HG02571 (cell line): Measurements from ENCODE around the gene WDR1.

Experiments
- ATAC-seq: cut with Tn5 transposase; IDR thresholded peaks from one replicate; pipeline ENCODE4 v1.9.1; 2021; ENCODE audit warnings: mild to moderate bottlenecking, moderate library complexity; ENCODE audit not compliant: unreplicated experiment

WDR1 gene

GRCh38 chr4:10048941-10049697 is 67.5 kb downstream of the WDR1 start:
- ATAC-seq, result no peak

- no peak for ATAC-seq
Observed at GRCh38 chr4:10047967-10048366, 68.6 kb downstream of the WDR1 start.

- no peak for ATAC-seq
Observed at GRCh38 chr4:10046471-10046870, 70.1 kb downstream of the WDR1 start.

DNA sequence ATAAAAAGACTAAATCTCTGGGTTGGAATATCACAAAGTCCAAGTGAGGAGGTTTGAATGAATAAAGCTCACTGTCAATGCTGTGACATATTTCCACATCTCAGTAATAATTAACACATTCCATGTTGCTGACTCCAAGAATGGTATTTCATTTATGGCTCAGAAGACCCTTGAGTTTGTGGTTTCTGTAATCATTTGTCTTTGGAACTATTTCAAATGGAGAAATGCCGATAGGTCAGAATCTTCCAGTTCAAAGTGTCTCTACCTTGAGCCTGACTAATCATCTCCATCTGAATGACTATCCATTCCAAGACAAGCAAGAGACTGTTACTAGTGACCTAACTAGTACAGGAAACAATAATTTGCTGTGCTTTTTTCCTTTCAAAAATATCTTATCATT is 71.1 kb downstream of the WDR1 start:
- no peak for ATAC-seq

- no peak for ATAC-seq
Observed at GRCh38 chr4:10041036-10041435, 75.6 kb downstream of the WDR1 start.

DNA sequence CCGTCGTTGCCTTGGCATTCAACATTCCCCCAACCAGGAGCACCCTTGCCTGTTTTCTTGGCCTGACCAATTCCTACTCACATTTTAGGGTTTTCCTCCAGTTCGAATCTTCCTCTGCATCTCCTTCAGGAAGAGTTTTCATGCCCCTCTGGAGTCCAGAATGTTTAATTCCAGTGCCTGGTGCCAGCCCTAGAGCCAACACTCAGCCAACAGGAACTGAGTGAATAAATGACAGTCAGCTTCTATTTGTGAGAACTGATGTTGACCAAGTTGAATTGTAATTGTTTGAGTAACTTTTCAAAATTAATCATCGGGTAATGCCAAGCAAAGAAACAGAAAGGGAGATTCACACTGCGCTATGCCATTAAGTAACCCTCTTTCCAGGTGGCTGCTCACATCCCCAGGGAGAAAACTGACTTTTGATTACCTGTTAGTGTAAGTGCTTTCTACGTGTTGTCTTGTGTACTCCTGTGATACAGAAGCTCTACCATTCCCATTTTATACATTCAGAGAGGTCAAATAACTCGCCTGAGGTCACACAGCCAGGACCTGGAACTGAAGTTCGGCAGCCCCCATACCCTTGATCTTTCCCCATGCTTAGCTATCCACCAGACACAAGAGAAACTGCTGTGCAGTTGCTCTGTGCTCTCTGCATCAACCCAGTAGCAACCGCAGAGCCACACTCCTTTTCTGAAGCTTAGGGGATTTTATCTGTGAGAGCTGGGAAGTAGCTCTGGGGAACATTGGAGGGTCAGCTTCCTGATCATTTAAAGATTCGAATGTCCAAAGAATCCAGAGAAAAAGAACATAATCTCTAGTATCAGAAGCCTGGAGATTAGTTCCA is 76.3 kb downstream of the WDR1 start:
- no peak for ATAC-seq

- no peak for ATAC-seq
Observed at GRCh38 chr4:10036807-10037342, 79.7 kb downstream of the WDR1 start.

DNA sequence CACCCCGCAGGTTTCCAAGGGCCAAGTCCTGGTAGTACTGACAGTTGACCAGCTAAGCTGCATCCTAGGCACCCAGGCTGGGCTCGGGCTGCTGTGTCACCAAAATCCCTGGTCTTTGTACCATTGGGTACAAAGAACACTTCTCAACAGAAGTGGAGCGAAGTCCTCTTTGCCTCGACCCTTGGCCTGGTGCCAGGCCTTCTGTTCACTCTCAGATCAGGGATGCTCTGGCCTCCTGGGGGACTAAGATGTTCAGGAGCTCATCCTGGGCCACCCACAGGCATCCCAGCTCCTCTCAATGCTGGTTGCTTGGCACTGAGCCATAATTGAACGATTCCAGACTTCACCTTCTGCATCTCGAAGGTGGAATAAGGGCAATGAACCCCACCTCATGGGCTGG is 81.5 kb downstream of the WDR1 start:
- no peak for ATAC-seq

DNA sequence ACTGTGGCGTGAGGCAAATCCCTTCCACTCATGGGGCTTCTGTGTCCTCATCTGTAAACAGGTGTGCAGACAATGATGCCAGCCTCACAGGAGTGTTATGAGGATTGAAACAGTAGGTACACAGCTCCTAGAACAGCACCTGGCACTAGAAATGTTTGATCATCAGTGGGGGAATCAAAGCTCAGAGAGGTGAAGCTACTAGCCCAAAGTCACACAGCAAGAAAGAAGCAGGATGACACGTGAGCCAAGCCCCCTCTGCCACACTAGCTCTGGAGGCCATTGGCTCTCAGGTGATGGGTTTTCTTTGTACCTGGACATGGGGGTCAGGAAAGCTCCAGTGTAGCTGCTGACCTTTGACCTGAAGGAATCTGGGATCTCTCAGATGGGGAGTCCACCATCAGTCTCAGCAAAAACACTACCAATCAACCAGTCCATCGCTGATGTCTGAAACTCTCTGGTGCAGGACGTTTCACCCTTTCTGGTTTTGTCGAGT is 81.9 kb downstream of the WDR1 start:
- no peak for ATAC-seq

DNA sequence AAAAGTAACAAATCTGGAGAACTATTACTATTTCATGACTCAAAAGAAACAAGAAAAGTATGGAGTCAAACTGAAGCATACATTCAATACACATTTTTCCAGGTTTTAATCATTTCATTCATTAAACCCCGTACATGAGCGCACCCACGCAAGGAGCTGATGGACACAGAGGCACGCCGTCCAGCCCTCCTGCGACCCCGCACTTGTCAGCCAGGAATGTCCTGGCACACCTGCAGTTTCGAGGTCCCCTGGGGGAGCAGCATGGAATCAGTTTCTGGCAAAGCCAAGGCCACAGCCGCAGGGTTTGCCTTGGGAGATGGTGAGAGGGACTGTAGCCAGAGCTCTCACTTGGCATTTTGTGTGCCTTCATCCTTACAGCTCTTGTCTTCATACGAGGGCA is 82.5 kb downstream of the WDR1 start:
- ATAC-seq, result no peak

DNA sequence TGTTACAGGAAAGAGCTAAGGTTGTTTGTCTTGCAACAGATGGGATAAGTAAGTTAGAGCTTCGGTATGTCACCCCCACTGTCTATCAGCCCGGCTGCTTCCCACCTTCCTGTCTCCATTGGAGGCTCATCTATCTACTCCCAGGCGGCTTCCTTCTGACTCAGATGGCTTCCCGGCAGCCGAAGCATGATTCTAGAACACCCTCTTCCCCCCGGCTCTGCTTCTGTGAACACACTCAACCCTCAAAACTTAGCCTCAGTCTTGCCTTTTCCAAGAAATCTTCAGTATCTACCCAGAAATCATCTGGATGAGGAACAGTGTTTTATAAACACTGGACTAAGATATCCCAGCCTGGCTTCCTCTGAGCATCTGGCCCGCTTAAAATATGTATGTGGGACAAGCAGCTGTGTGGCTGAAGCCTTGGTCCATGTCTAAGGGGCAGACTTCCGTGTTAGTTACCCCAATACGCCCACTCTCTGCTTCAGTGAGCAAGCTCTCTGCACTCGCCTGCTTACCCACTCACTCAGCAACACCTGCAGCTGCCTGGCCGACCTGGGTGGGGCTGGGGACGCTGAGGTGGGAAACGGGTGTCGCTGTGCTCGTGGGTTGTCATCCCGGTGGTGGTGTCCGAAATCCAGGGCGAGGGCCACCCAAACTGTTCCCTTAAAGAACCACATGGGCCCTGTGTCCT is 83.3 kb downstream of the WDR1 start:
- ATAC-seq, result no peak

DNA sequence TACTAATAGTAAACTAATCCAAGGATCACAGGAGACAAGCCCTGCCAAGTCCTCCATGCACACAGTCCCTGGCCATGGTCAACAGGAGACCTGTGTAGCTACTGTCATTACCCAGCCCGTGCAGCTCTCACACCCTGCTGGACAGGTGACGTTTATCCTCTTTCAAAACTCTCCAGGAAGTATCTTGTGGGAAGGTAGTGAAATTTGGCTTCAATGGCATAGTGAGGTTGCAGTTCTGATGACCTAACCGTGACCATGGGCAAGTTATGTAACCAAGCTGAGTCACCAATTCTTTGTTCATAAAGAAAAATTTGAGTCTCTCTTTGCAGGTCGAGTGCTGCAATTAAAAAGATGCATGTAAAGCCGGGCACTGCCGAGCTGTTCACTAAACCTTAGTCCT is 84.0 kb downstream of the WDR1 start:
- ATAC-seq, result no peak

DNA sequence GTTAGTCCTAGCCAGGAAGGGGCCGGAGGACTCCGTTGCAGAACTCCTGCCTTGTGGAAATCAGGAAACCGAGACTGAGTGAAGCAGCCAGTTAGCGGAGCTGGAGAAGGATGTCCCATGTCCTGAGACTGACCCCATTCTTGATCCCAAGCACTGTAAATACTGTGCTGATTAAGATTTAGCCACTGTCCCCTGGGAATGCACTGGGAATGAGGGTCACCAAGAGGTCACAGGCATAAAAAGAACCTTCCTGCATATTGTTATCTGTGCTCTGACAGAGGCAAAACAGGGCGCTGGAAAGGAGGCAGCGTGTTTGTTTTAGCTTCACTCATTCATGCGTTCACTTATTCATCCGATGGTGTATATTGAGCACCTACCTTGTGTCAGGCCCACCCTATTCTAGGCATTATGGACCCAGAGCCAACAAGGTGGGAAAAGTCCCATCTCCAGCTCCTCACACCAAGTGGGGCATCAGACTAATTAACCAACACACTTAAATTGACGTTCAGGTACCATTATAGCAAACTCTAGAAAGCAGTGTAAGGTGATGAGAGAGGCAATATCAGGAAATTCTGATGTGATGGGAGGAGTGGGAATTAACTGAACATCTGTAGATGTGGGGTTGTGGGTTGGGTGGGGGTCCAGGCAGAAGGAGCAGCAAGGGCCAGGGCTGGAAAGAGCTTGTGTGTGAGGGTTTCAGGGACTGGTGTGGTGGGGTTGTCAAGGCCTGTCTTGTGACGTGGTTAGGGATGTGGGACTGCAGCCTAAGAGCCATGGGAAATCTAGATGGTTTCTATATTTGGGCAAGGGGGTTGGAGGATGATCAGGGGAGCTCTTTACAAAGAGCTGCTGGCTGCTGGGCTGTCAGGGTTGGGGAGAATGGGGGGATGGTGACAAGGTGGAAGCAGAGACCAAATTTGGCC is 84.7 kb downstream of the WDR1 start:
- ATAC-seq, result no peak

DNA sequence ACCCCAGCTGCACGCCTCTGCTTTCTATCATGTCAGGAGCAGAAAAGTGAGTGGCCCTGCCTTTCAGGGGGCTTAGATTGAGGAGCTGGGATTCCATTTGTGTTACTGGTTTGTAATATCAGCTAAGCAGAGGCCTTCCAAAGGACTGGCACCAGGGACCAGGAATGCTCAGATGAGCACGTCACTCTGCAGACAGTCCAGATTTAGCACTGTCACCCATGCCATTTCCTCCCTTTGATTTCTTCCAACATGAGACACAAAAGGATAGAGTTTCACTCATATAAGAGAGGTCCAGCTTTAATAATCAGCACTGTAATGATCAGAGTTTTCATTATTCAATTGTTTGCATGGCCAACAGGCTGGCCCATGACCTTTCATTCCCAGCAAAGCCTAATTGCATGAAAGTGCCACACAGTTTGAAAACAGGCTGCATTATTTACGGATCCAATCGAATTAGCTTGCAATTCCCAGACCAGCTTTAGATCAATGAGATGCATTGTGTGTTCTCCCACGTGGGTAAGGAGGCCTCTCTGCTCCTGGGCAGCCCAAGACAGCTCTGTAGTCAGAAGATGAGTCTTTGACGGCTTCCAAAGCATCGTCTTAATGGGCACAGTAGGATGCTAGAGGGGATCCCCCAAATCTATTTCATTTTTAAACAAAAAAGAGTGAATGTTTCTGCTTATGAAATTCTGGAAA is 85.5 kb downstream of the WDR1 start:
- ATAC-seq, result no peak

DNA sequence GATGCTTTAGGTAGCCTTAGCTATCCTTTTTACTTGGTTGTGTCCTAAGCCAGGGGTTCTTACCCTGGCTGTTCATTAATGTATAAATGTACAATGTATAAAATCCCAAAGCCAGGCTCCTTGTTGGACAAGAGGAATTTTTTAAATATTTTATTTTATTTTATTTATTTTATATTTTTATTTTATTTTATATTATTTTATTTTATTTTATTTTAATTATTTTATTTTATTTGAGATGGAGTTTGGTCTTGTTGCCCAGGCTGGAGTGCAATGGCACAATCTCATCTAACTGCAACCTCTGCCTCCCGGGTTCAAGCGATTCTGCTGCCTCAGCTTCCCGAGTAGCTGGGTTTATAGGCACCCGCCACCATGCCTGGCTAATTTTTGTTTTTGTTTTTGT is 87.2 kb downstream of the WDR1 start:
- ATAC-seq, result no peak

DNA sequence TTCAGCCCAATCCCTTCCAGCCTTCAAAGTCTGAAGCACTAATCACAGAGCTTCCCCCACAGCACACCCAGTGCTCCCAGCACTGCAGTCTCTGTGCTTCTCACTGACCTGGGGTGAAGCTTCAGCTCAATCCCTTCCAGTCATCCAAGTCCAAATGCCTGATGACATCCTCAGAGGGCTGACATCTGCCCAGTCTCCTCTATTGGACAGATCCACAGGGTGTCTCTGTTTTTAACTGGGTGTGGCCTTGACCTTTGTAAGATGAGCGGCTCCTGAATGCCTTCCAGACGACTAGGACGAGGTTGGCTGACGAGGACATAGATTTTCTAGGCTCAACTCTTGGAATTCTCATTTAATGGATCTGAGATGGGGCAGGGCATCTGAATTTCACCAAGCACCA is 87.7 kb downstream of the WDR1 start:
- ATAC-seq, result no peak

DNA sequence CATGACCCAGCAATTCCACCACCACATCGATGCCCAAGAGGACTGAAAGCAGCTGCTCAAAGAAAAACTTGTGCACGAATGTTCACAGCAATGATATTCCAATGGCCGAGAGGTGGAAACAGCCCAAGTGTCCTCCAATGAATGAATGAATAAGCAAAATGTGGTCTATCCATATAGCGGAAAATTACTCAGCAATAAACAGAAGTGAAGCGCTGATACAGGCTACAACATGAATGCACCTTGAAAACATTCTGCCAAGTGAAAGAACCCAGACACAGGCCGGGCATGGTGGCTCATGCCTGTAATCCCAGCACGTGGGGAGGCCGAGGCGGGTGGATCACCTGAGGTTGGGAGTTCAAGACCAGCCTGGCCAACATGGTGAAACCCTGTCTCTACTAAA is 90.1 kb downstream of the WDR1 start:
- ATAC-seq, result no peak

GRCh38 chr4:10025230-10025806 is 91.3 kb downstream of the WDR1 start:
- no peak for ATAC-seq
